Measurements from ENCODE around the gene MAP3K20.

Gene MAP3K20

DNA sequence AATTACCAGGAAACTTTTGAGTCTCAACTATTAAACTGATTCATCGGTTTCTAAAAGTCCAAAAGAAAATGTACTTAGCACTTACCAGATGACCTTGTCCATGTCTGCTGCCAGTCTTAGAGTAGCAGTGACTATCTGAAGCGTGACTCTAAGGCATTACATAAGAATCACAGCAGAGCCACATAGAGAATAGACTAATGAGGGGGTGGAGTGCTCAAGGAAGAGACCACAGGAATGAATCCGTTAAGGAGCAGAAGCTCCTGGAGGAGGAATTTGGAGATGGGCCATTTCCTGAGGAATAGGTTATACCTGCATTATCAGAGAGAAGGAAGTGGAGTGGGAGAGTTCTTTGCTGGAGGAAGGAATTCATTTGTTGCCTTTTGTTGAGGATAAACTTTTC lies 116.0 kb downstream of the MAP3K20 start:
- H3K27me3 ChIP-seq (ENCODE audit: control insufficient read depth, insufficient read depth, low read length) = no peaks in the 10 kb centered on the region
- H3K27ac ChIP-seq (ENCODE audit: low read depth, low read length) = peak overlapping the region; percentile 7; the same call in 1 of the 2 replicates
- no peaks in the 10 kb centered on the region for H3K9me3 ChIP-seq (ENCODE audit: control insufficient read depth, insufficient read depth, low read depth, low read length)
- no peak overlapping the region for H3K4me3 ChIP-seq (ENCODE audit: low read depth, low read length)
- no peaks in the 10 kb centered on the region for H3K36me3 ChIP-seq (ENCODE audit: control insufficient read depth, insufficient read depth, low read length)
- H3K4me1 ChIP-seq (ENCODE audit: control insufficient read depth, insufficient read depth, low read length) = peaks cover 59% of the 10 kb centered on the region
- H3K9ac ChIP-seq (ENCODE audit: low read length) = no peak overlapping the region

DNA sequence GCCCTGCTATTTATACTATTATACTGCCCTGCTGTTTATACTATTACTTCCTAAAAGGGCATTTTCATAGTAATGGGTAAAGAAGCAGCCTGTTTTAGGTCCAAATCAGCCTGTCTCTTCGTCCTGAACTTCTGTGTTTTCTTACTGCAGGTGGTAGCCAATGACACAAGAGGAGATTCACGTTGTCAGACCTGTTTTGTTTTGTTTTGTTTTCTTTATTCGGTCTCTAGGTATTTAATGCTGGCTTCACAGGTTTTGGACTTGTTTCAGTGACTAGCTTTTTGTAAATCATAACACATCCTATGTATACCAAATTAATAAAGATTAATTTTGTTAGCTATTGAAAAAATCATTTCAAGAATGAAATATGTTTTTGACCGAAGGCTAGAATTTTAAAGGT lies 116.4 kb downstream of the MAP3K20 start:
- H3K4me1 ChIP-seq (ENCODE audit: control insufficient read depth, insufficient read depth, low read length) = peaks cover 62% of the 10 kb centered on the region
- H3K27ac ChIP-seq (ENCODE audit: low read depth, low read length) = peak overlapping the region; percentile 7; the same call in 1 of the 2 replicates
- no peaks in the 10 kb centered on the region for H3K9me3 ChIP-seq (ENCODE audit: control insufficient read depth, insufficient read depth, low read depth, low read length)
- no peaks in the 10 kb centered on the region for H3K27me3 ChIP-seq (ENCODE audit: control insufficient read depth, insufficient read depth, low read length)
- H3K4me3 ChIP-seq (ENCODE audit: low read depth, low read length) = no peak overlapping the region
- no peaks in the 10 kb centered on the region for H3K36me3 ChIP-seq (ENCODE audit: control insufficient read depth, insufficient read depth, low read length)
- no peak overlapping the region for H3K9ac ChIP-seq (ENCODE audit: low read length)

DNA sequence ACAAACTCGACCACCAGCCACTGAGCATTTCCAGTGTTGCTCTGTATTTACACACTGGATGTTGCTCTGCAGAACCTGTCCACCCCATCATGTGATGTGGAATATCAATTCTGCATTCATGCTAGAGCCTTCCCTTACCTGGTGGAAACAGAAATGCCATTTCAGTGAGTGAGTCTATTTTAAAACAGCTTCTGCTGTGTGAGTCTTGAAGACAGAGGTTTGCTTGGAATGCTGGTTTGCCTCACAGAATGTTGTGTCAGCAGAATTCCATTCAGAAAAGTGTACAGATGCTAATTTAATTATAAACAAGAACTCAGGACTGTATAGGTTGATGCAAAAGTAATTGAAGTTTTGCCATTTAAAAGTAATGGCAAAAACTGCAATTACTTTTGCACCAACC lies 118.3 kb downstream of the MAP3K20 start:
- Histone ChIP-seq H3K9me3 (ENCODE audit: control insufficient read depth, insufficient read depth, low read depth, low read length) (no peaks in the 10 kb centered on the region), H3K4me3 (ENCODE audit: low read depth, low read length) (no peak overlapping the region), H3K4me1 (ENCODE audit: control insufficient read depth, insufficient read depth, low read length) (peaks cover 62% of the 10 kb centered on the region), H3K9ac (ENCODE audit: low read length) (peak overlapping the region; percentile 13), H3K27me3 (ENCODE audit: control insufficient read depth, insufficient read depth, low read length) (no peaks in the 10 kb centered on the region), H3K27ac (ENCODE audit: low read depth, low read length) (no peak overlapping the region), H3K36me3 (ENCODE audit: control insufficient read depth, insufficient read depth, low read length) (0 out of 2 replicates have a peak, but pooled peaks cover 2% of the 10 kb centered on the region)

DNA sequence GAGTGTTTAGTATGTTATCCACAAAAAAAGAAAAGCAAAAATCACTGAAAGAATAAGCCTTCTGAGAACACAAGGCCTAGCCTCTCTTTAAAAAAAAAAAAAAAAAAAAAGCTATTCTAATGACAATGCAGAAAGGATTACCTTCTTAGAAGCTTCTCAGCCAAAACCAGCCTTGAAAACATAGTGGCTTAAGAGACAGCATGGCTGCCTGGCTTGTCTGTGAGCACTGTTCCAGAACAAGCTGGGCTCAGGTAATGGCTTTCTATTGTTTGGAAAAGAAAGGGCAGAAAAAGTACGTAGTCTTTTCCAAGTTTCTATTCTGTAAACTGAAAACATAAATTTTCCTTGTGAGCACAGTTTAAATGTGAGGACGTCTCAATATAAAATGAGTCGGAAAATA lies 119.5 kb downstream of the MAP3K20 start:
- Histone ChIP-seq H3K9me3 (ENCODE audit: control insufficient read depth, insufficient read depth, low read depth, low read length) (no peaks in the 10 kb centered on the region), H3K36me3 (ENCODE audit: control insufficient read depth, insufficient read depth, low read length) (0 out of 2 replicates have a peak, but pooled peaks cover 2% of the 10 kb centered on the region), H3K27ac (ENCODE audit: low read depth, low read length) (peak overlapping the region; percentile 76), H3K4me1 (ENCODE audit: control insufficient read depth, insufficient read depth, low read length) (peaks cover 62% of the 10 kb centered on the region), H3K9ac (ENCODE audit: low read length) (no peak overlapping the region), H3K4me3 (ENCODE audit: low read depth, low read length) (no peak overlapping the region), H3K27me3 (ENCODE audit: control insufficient read depth, insufficient read depth, low read length) (no peaks in the 10 kb centered on the region)

DNA sequence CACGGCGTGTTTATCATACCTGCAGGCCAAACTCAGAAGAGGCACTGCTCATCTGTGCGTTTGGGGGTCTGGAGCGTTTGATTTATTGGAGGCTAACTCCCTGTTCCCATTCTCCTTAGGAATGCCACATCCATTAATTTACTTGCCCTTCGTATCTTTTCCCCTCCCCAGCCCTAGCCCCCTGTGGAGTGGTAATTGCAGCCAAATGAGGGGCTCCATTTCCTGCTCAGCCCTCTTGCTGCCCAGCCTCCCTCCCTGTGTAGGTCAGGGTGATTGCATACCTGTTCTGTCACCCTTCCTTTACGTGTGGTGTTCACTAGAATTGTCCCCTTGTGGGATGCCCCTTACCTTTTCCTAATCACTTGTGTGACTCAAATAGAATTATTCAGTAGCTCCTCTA lies 120.4 kb downstream of the MAP3K20 start:
- H3K27me3 ChIP-seq (ENCODE audit: control insufficient read depth, insufficient read depth, low read length) = no peaks in the 10 kb centered on the region
- H3K9me3 ChIP-seq (ENCODE audit: control insufficient read depth, insufficient read depth, low read depth, low read length) = no peaks in the 10 kb centered on the region
- peaks cover 59% of the 10 kb centered on the region for H3K4me1 ChIP-seq (ENCODE audit: control insufficient read depth, insufficient read depth, low read length)
- H3K9ac ChIP-seq (ENCODE audit: low read length) = peak overlapping the region; percentile 7
- H3K4me3 ChIP-seq (ENCODE audit: low read depth, low read length) = 0 out of 2 replicates have a peak overlapping the region, but pooled peaks have one; percentile 14
- H3K36me3 ChIP-seq (ENCODE audit: control insufficient read depth, insufficient read depth, low read length) = 0 out of 2 replicates have a peak, but pooled peaks cover 2% of the 10 kb centered on the region
- peak overlapping the region; percentile 76; the same call in 1 of the 2 replicates for H3K27ac ChIP-seq (ENCODE audit: low read depth, low read length)

DNA sequence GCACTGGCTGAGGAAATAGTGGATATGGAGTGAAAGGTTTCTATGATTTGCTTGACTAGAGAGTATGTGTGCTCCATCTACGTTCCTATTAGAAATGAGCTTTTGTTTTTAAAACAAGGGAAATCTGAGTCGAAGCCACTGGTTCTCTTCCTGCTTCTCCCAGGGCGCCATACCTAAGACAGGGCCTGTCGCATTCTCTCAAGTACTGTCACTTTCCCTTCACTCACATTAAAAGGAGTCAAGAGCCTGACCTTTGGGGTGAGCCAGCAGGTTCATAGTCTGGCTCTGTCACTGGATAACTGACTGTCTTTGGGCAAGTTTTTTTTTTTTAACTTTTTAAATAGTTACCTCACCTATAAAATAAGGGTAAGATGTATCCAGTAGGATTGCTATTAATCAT lies 121.0 kb downstream of the MAP3K20 start:
- 0 out of 2 replicates have a peak, but pooled peaks cover 2% of the 10 kb centered on the region for H3K36me3 ChIP-seq (ENCODE audit: control insufficient read depth, insufficient read depth, low read length)
- H3K27ac ChIP-seq (ENCODE audit: low read depth, low read length) = peak overlapping the region; percentile 46; the same call in 1 of the 2 replicates
- 0 out of 2 replicates have a peak overlapping the region, but pooled peaks have one; percentile 14 for H3K4me3 ChIP-seq (ENCODE audit: low read depth, low read length)
- H3K9ac ChIP-seq (ENCODE audit: low read length) = peak overlapping the region; percentile 7
- H3K9me3 ChIP-seq (ENCODE audit: control insufficient read depth, insufficient read depth, low read depth, low read length) = no peaks in the 10 kb centered on the region
- H3K4me1 ChIP-seq (ENCODE audit: control insufficient read depth, insufficient read depth, low read length) = peaks cover 53% of the 10 kb centered on the region
- H3K27me3 ChIP-seq (ENCODE audit: control insufficient read depth, insufficient read depth, low read length) = no peaks in the 10 kb centered on the region

DNA sequence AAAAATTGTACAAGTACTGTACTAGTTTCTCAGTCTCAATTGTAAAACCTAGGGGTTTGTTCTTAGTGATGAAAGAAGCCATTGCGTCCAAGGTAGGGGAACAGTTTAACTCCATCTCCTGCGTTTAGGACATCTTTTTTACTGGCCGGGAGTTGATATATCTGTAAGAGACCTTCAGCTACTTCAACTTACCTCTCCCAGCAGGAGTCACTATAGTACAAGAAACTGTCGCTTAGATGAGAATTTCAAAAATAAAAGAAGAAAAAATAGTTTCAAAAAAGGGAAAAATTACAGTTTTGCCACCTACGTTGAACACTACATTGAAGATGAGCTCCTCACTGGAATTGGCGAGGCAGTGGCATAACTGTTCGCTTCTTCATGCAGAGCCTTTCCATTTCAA lies 122.7 kb downstream of the MAP3K20 start:
- no peaks in the 10 kb centered on the region for H3K27me3 ChIP-seq (ENCODE audit: control insufficient read depth, insufficient read depth, low read length)
- H3K27ac ChIP-seq (ENCODE audit: low read depth, low read length) = no peak overlapping the region
- no peaks in the 10 kb centered on the region for H3K9me3 ChIP-seq (ENCODE audit: control insufficient read depth, insufficient read depth, low read depth, low read length)
- H3K4me3 ChIP-seq (ENCODE audit: low read depth, low read length) = no peak overlapping the region
- H3K4me1 ChIP-seq (ENCODE audit: control insufficient read depth, insufficient read depth, low read length) = peaks cover 36% of the 10 kb centered on the region
- H3K9ac ChIP-seq (ENCODE audit: low read length) = no peak overlapping the region
- H3K36me3 ChIP-seq (ENCODE audit: control insufficient read depth, insufficient read depth, low read length) = 0 out of 2 replicates have a peak, but pooled peaks cover 2% of the 10 kb centered on the region

DNA sequence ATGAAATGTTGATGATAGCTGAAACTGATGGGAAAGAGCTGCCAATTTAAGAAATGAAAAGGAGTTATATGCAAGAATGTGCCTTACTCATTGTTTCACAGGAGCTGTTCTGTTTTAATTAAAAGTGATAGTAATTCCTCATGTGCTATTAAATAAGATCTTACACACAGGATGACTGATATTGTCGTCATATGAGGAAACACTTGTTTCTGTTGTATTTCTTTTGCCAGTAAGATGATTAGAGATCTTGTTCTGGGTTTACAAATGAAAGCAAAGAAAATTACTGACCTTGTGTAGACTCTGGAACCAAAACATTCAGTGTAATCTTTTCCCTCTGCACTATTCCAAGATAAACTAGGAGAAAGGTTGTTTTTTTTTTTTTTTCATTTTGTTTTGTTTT lies 123.6 kb downstream of the MAP3K20 start:
- Histone ChIP-seq H3K27me3 (ENCODE audit: control insufficient read depth, insufficient read depth, low read length) (no peaks in the 10 kb centered on the region), H3K9ac (ENCODE audit: low read length) (no peak overlapping the region), H3K4me1 (ENCODE audit: control insufficient read depth, insufficient read depth, low read length) (peaks cover 27% of the 10 kb centered on the region), H3K9me3 (ENCODE audit: control insufficient read depth, insufficient read depth, low read depth, low read length) (no peaks in the 10 kb centered on the region), H3K36me3 (ENCODE audit: control insufficient read depth, insufficient read depth, low read length) (0 out of 2 replicates have a peak, but pooled peaks cover 2% of the 10 kb centered on the region), H3K4me3 (ENCODE audit: low read depth, low read length) (no peak overlapping the region), H3K27ac (ENCODE audit: low read depth, low read length) (no peak overlapping the region)

DNA sequence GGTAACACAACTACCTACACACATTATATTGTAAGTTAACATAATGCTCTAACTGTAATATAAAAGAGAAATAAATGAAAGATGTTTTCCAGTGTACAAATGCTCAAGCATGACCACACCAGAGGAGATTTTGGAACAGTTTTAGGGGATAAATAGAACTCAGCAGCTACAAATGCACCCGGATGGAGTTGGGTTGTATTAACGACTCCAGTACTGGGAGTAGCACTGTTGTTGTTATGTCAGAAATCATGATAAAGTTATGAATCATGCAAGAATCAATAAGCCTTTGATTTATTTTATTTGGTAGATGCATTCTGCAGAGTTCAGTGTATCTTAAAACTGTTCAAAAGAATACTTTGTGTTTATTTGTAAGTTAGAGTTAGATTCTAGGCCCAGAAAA lies 126.9 kb downstream of the MAP3K20 start:
- Histone ChIP-seq H3K9me3 (ENCODE audit: control insufficient read depth, insufficient read depth, low read depth, low read length) (no peaks in the 10 kb centered on the region), H3K27me3 (ENCODE audit: control insufficient read depth, insufficient read depth, low read length) (no peaks in the 10 kb centered on the region)

DNA sequence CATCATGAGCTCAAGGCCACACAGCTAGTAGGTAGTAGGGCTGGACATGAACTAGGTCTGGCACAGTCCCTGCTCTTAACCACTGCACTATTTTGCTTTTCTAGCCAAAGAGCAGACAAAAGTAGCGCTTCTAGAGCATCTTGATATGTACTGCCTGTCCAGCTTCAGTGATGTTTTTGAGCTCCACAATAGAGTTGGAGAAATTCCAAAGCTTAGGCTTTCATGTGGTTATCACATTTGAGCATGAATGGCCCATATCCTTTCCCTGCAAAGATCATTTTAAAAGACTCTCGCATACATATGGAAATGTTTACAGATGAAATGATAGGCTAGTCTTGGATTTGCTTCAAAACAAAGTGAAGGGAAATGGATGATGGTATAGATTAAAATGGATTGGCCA lies 128.7 kb downstream of the MAP3K20 start:
- H3K9me3 ChIP-seq (ENCODE audit: control insufficient read depth, insufficient read depth, low read depth, low read length) = no peaks in the 10 kb centered on the region
- H3K27ac ChIP-seq (ENCODE audit: low read depth, low read length) = no peak overlapping the region
- H3K36me3 ChIP-seq (ENCODE audit: control insufficient read depth, insufficient read depth, low read length) = no peaks in the 10 kb centered on the region
- no peak overlapping the region for H3K9ac ChIP-seq (ENCODE audit: low read length)
- no peaks in the 10 kb centered on the region for H3K4me1 ChIP-seq (ENCODE audit: control insufficient read depth, insufficient read depth, low read length)
- H3K4me3 ChIP-seq (ENCODE audit: low read depth, low read length) = no peak overlapping the region
- H3K27me3 ChIP-seq (ENCODE audit: control insufficient read depth, insufficient read depth, low read length) = no peaks in the 10 kb centered on the region

More for the DNA sequence above, 126.9 kb downstream of the MAP3K20 start:
- Histone ChIP-seq H3K4me1 (ENCODE audit: control insufficient read depth, insufficient read depth, low read length) (no peaks in the 10 kb centered on the region), H3K36me3 (ENCODE audit: control insufficient read depth, insufficient read depth, low read length) (0 out of 2 replicates have a peak, but pooled peaks cover 2% of the 10 kb centered on the region), H3K4me3 (ENCODE audit: low read depth, low read length) (no peak overlapping the region), H3K9ac (ENCODE audit: low read length) (no peak overlapping the region), H3K27ac (ENCODE audit: low read depth, low read length) (no peak overlapping the region)

DNA sequence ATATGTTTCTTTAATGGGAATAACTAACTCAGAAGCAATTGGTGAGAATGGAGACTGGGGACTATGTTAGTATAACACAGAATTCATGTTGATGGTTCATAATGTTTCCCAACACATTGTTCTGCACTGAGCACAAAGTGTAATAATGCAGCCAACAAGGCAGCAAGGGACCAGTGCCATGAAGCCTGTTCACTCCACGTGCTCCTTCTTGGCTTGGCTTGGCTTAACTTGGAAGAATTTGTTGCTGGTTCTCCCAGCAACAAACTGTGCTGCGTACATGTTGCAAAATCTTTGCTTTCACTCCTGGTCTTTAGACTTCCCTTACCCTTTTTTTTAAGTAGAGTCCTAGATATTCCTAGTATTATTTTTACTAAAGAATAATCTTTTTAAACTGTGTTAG lies 129.7 kb downstream of the MAP3K20 start:
- Histone ChIP-seq H3K27me3 (ENCODE audit: control insufficient read depth, insufficient read depth, low read length) (no peaks in the 10 kb centered on the region), H3K9me3 (ENCODE audit: control insufficient read depth, insufficient read depth, low read depth, low read length) (no peaks in the 10 kb centered on the region), H3K36me3 (ENCODE audit: control insufficient read depth, insufficient read depth, low read length) (no peaks in the 10 kb centered on the region), H3K4me3 (ENCODE audit: low read depth, low read length) (no peak overlapping the region), H3K27ac (ENCODE audit: low read depth, low read length) (no peak overlapping the region), H3K4me1 (ENCODE audit: control insufficient read depth, insufficient read depth, low read length) (no peaks in the 10 kb centered on the region), H3K9ac (ENCODE audit: low read length) (no peak overlapping the region)
